Heart right ventricle (tissue), 16 donors: ENCODE measurements around the gene MYCBP2. TPM values are rescaled to one million over a fixed set of nuclear protein-coding genes. Genes with fewer than 3 reads are reported as not detected.
"Not testable (repeated sequence)": the region's sequence is repeated elsewhere in the genome, so short reads cannot be mapped to it uniquely, and the experiment has no call there.

ENCODE experiments used
- ATAC-seq, 8 donors: fragments of 200-7000 bp; cut with Tn5 transposase; one replicate each; pipeline ENCODE4 v1.9.1; 2020; ENCODE audit warnings: mild to moderate bottlenecking in 8 of 8, moderate library complexity in 8 of 8, moderate number of reproducible peaks in 1 of 8
- DNase-seq, 2 donors: peaks; one replicate each; pipeline ENCODE4 v3.0.0-alpha.2; 2020
- H3K27ac ChIP-seq, 10 donors: fragments of 200-600 bp; sonication (generic) in 2 of 10; one replicate each; pipeline versions ENCODE4 v1.5.0 to v1.8.0; 2020 to 2022; ENCODE audit warnings: mild to moderate bottlenecking in 3 of 10
- H3K27me3 ChIP-seq, 7 donors: fragments of 200-600 bp; one replicate each; pipeline ENCODE4 v1.8.0; 2021 to 2022; ENCODE audit warnings: mild to moderate bottlenecking in 2 of 7
- H3K36me3 ChIP-seq, 9 donors: fragments of 200-600 bp; sonication (generic) in 1 of 9; one replicate each; pipeline versions ENCODE4 v1.5.0 to v1.8.0; 2020 to 2022; ENCODE audit warnings: mild to moderate bottlenecking in 2 of 9
- H3K4me1 ChIP-seq, 9 donors: fragments of 200-600 bp; sonication (generic) in 1 of 9; one replicate each; pipeline versions ENCODE4 v1.5.0 to v1.8.0; 2020 to 2022; ENCODE audit warnings: mild to moderate bottlenecking in 4 of 9
- H3K4me3 ChIP-seq, 10 donors: fragments of 200-600 bp; sonication (generic) in 2 of 10; one replicate each; pipeline versions ENCODE4 v1.5.0 to v1.8.0; 2020 to 2022; ENCODE audit warnings: mild to moderate bottlenecking in 7 of 10, moderate library complexity in 2 of 10
- H3K9me3 ChIP-seq, 11 donors: fragments of 200-600 bp in 10 of 11; sonication (generic) in 2 of 11; one replicate each; pipeline versions ENCODE4 v1.5.0 to v1.8.0; 2013 to 2022; ENCODE audit warnings: mild to moderate bottlenecking in 2 of 11, control low read depth in 1 of 11, moderate library complexity in 1 of 11
- CTCF ChIP-seq, 9 donors: fragments of 200-600 bp; sonication (generic) in 2 of 9; IDR thresholded peaks; one replicate each; pipeline versions ENCODE4 v1.5.0 to v1.8.0; 2021 to 2022; ENCODE audit warnings: antibody characterized with exemption in 9 of 9, mild to moderate bottlenecking in 5 of 9, moderate library complexity in 1 of 9
- WGBS, 2 donors: extraction: QIAGEN DNeasy Blood & Tissue Kit; methylation state at CpG; one replicate each; pipeline ENCODE4 v1.1.7; 2013; ENCODE audit warnings: inconsistent platforms in 1 of 2; 5-methylcytosine and 5-hydroxymethylcytosine counted together
- intact Hi-C, 10 donors: fragments of 100-400 bp; cut with DNase I; formaldehyde crosslinking; loops; one replicate each; pipeline versions ENCODE4 v1.11.1 to v1.14.2; 2022
- polyA plus RNA-seq, 2 donors: library from polyadenylated mRNA; stranded (reverse); fragments of 200-250 nt; gene quantifications; one replicate each; pipeline ENCODE4 v1.2.3, GENCODE V29; 2013
- total RNA-seq, 10 donors: library from RNA; stranded (reverse); fragmentation: NEBNext Ultra II Directional in 3 of 10; extraction: Animal tissue kit (Norgen Biotek cat#: 25700) in 3 of 10; gene quantifications; one replicate each; pipeline versions ENCODE4 v1.2.1 to v1.2.4, GENCODE V29; 2021 to 2023
- donor health status: Arrhythmogenic right ventricular cardiomyopathy.
- donor health status: ischemic (EF 13 %, LVEDD 7.1; RV severe dilation, severe dysfunction).
- donor health status: healthy with polysubstance abuse.
- donor health status: DM: no; HTN: yes; CAD: no.
- donor health status: DM: no; HTN: no; CAD: no.
- donor health status: ischemic (EF 25% LVEDD 6.9; RV normal size, moderate dysfunction).
- donor health status: ischemic (EF 25% LVEDD 5.7; RV mildly dilated, moderate dysfunction).
- donor health status: healthy.
- donor health status: DM: yes; HTN: yes; CAD: no.
- donor health status: Ischemic cardiomyopathy.
- donor health status: ischemic (EF 35%, LVEDD 5.7; RV mildly dilated, moderate dysfunction).
- donor health status: nonischemic (EF 11% LVEDD 7.7; RV severe dilation, severe dysfunction).
- donor health status: DM: yes; HTN: yes; CAD: no.
- donor health status: PGD.
- donor health status: ischemic (EF 29% LVEDD 5.4; RV normal size, mild dysfunction).
- donor health status: nonischemic (EF 23%, LVEDD 6.1; RV moderate dilation, normal function).

Gene MYCBP2
- total and polyA plus RNA-seq, 12 donors = 18.6 to 70.7 (median 52.4) TPM

- H3K9me3 ChIP-seq = no peaks in the 10 kb centered on the region
- intact Hi-C loops = no loop called here
- WGBS, 2 donors = 87 to 88% methylated on average over 6 of the region's 6 CpGs
Measured at GRCh38 chr13:77016888-77017623, 309.8 kb downstream of the MYCBP2 start.

GRCh38 chr13:77016251-77016812, 310.6 kb downstream of the MYCBP2 start:
- DNase-seq = no peak
- H3K27ac ChIP-seq = peak overlapping the region in 8 of 10 donors; percentile 17 to 68 (median 35)
- intact Hi-C loops = no loop called here
- no peak overlapping the region for H3K4me3 ChIP-seq
- ATAC-seq = peak in 2 of 8 donors; percentile 30 to 53
- H3K4me1 ChIP-seq = peaks cover 0 to 74% (median 55%) of the 10 kb centered on the region in 9 donors
- H3K36me3 ChIP-seq = peaks cover 0 to 100% (median 34%) of the 10 kb centered on the region in 9 donors
- no peaks in the 10 kb centered on the region for H3K9me3 ChIP-seq
- no peak for TF ChIP-seq CTCF (IDR thresholded peaks at IDR 0.05)
- H3K27me3 ChIP-seq = no peaks in the 10 kb centered on the region
- 75 to 78% methylated on average over 3 of the region's 3 CpGs for WGBS, 2 donors

More at GRCh38 chr13:77016888-77017623, 309.8 kb downstream of the MYCBP2 start:
- no peaks in the 10 kb centered on the region for H3K27me3 ChIP-seq
- peaks cover 0 to 97% (median 28%) of the 10 kb centered on the region in 9 donors for H3K36me3 ChIP-seq
- H3K4me3 ChIP-seq = no peak overlapping the region
- no peak for TF ChIP-seq CTCF (IDR thresholded peaks at IDR 0.05)
- DNase-seq = no peak
- peak overlapping the region in 7 of 10 donors; percentile 17 to 68 (median 37) for H3K27ac ChIP-seq
- H3K4me1 ChIP-seq = peaks cover 0 to 81% (median 62%) of the 10 kb centered on the region in 9 donors
- ATAC-seq = peak in 6 of 8 donors; percentile 14 to 74 (median 48)

GRCh38 chr13:77014906-77015685, 311.8 kb downstream of the MYCBP2 start:
- H3K27ac ChIP-seq = no peak overlapping the region
- peaks cover 0 to 61% (median 43%) of the 10 kb centered on the region in 9 donors for H3K4me1 ChIP-seq
- intact Hi-C loops = no loop called here
- no peaks in the 10 kb centered on the region for H3K9me3 ChIP-seq
- peaks cover 0 to 100% (median 47%) of the 10 kb centered on the region in 9 donors for H3K36me3 ChIP-seq
- no peaks in the 10 kb centered on the region for H3K27me3 ChIP-seq
- no peak for TF ChIP-seq CTCF (IDR thresholded peaks at IDR 0.05)
- H3K4me3 ChIP-seq = no peak overlapping the region
- 85 to 88% methylated on average over 2 of the region's 2 CpGs for WGBS, 2 donors
- ATAC-seq = no peak
- DNase-seq = no peak

- ATAC-seq = no peak
- Histone ChIP-seq H3K36me3 (peaks cover 0 to 100% (median 50%) of the 10 kb centered on the region in 9 donors), H3K9me3 (no peaks in the 10 kb centered on the region), H3K4me3 (no peak overlapping the region), H3K4me1 (peaks cover 0 to 54% (median 34%) of the 10 kb centered on the region in 9 donors), H3K27me3 (no peaks in the 10 kb centered on the region), H3K27ac (peak overlapping the region in 1 of 10 donors; percentile 23)
- TF ChIP-seq CTCF (IDR thresholded peaks at IDR 0.05) = no peak
- intact Hi-C loops = no loop called here
- no peak for DNase-seq
- WGBS, 2 donors = 70 to 72% methylated on average over 2 of the region's 2 CpGs
Measured at GRCh38 chr13:77013853-77014542, 312.9 kb downstream of the MYCBP2 start.

- H3K4me3 ChIP-seq, intact Hi-C loops, DNase-seq, H3K27ac ChIP-seq, H3K9me3 ChIP-seq, ATAC-seq, H3K27me3 ChIP-seq: not testable (repeated sequence)
- H3K36me3 ChIP-seq = peaks cover 0 to 99% (median 51%) of the 10 kb centered on the region in 9 donors
- peaks cover 0 to 42% (median 17%) of the 10 kb centered on the region in 9 donors for H3K4me1 ChIP-seq
- 89 to 99% methylated on average over 5 of the region's 5 CpGs for WGBS, 2 donors
Measured at GRCh38 chr13:77009719-77010118, 317.2 kb downstream of the MYCBP2 start.
